DOHH2 (cell line): ENCODE results near the gene RPRD1B.

Experiments
- H3F3A ChIP-seq: fragments of 200-600 bp; sonication (generic), shearing (Covaris generic); 2 replicates; pipeline ENCODE4 v1.6.0; 2016; ENCODE audit warnings: antibody characterized with exemption, mild to moderate bottlenecking; ENCODE audit not compliant: control insufficient read depth, insufficient read depth
- H3K27ac ChIP-seq: fragments of 200-600 bp; sonication (generic); 2 replicates; pipeline ENCODE4 v1.5.1; 2014; ENCODE audit warnings: low read depth, mild to moderate bottlenecking, low read length, moderate library complexity
- H3K27me3 ChIP-seq: fragments of 200-600 bp; sonication (generic); 2 replicates; pipeline ENCODE4 v1.6.1; 2014; ENCODE audit warnings: mild to moderate bottlenecking, low read length, mixed read lengths; ENCODE audit not compliant: control insufficient read depth
- H3K36me3 ChIP-seq: fragments of 200-600 bp; sonication (generic); 2 replicates; pipeline ENCODE4 v1.6.1; 2014; ENCODE audit warnings: mild to moderate bottlenecking, low read length, moderate library complexity, mixed read lengths; ENCODE audit not compliant: control insufficient read depth
- H3K4me1 ChIP-seq: fragments of 200-600 bp; sonication (generic); 2 replicates; pipeline ENCODE4 v1.6.1; 2014; ENCODE audit warnings: mild to moderate bottlenecking, low read length, mixed read lengths; ENCODE audit not compliant: control insufficient read depth
- H3K4me2 ChIP-seq: fragments of 200-600 bp; sonication (generic); 2 replicates; pipeline ENCODE4 v1.6.0; 2014; ENCODE audit warnings: mild to moderate bottlenecking, low read length, moderate library complexity
- H3K4me3 ChIP-seq: fragments of 200-600 bp; sonication (generic); 2 replicates; pipeline ENCODE4 v1.5.1; 2014; ENCODE audit warnings: mild to moderate bottlenecking, low read length, mixed read lengths
- H3K79me2 ChIP-seq: fragments of 200-600 bp; sonication (generic); 2 replicates; pipeline ENCODE4 v1.6.1; 2014; ENCODE audit warnings: mild to moderate bottlenecking, low read length, mixed read lengths; ENCODE audit not compliant: control insufficient read depth
- H3K9me2 ChIP-seq: fragments of 200-600 bp; sonication (generic); replicated peaks from 2 replicates; pipeline ENCODE4 v1.6.1; 2014; ENCODE audit warnings: mild to moderate bottlenecking, low read length, mixed read lengths; ENCODE audit not compliant: control insufficient read depth
- H3K9me3 ChIP-seq: fragments of 200-600 bp; sonication (generic); 2 replicates; pipeline ENCODE4 v1.6.1; 2014; ENCODE audit warnings: antibody characterized with exemption, low read length, mixed read lengths; ENCODE audit not compliant: control insufficient read depth, insufficient read depth
- H4K20me1 ChIP-seq: fragments of 200-600 bp; sonication (generic); 2 replicates; pipeline ENCODE4 v1.6.0; 2014; ENCODE audit warnings: low read depth, mild to moderate bottlenecking, antibody characterized with exemption, low read length, moderate library complexity; ENCODE audit not compliant: control insufficient read depth, insufficient read depth
- CTCF ChIP-seq: fragments of 200-600 bp; sonication (generic); IDR thresholded peaks from one replicate; pipeline ENCODE4 v1.5.1; 2014; ENCODE audit warnings: antibody characterized with exemption, mild to moderate bottlenecking, low read depth, low read length; ENCODE audit not compliant: poor library complexity, severe bottlenecking
- EZH2phosphoT487 ChIP-seq: fragments of 200-600 bp; sonication (generic); IDR thresholded peaks from 2 replicates; pipeline ENCODE4 v1.6.1; 2017; ENCODE audit warnings: borderline replicate concordance, mild to moderate bottlenecking, antibody characterized with exemption, low read length, moderate library complexity, mixed read lengths

The RPRD1B gene

GRCh38 chr20:38079353-38079752 lies 45.8 kb downstream of the RPRD1B start:
- Histone ChIP-seq H3K79me2 (peaks cover 59% of the 10 kb centered on the region), H3F3A (no peaks in the 10 kb centered on the region), H3K36me3 (peaks cover 73% of the 10 kb centered on the region), H3K9me3 (no peaks in the 10 kb centered on the region), H3K27me3 (no peaks in the 10 kb centered on the region), H3K4me2 (no peak overlapping the region), H3K4me3 (no peak overlapping the region), H3K4me1 (peaks cover 17% of the 10 kb centered on the region), H4K20me1 (no peaks in the 10 kb centered on the region), H3K9me2 (no peaks in the 10 kb centered on the region), H3K27ac (no peak overlapping the region)
- TF ChIP-seq CTCF (no peak), EZH2phosphoT487 (no peak)

GRCh38 chr20:38081575-38081974 lies 48.0 kb downstream of the RPRD1B start:
- Histone ChIP-seq H3K36me3 (peaks cover 73% of the 10 kb centered on the region), H3K27ac (no peak overlapping the region), H4K20me1 (no peaks in the 10 kb centered on the region), H3K4me3 (no peak overlapping the region), H3K4me2 (no peak overlapping the region), H3K27me3 (no peaks in the 10 kb centered on the region), H3K9me3 (no peaks in the 10 kb centered on the region), H3K4me1 (no peaks in the 10 kb centered on the region), H3F3A (no peaks in the 10 kb centered on the region), H3K9me2 (no peaks in the 10 kb centered on the region), H3K79me2 (peaks cover 44% of the 10 kb centered on the region)
- TF ChIP-seq EZH2phosphoT487: no peak
- TF ChIP-seq CTCF: no peak

- Histone ChIP-seq H4K20me1 (no peaks in the 10 kb centered on the region), H3K9me3 (no peaks in the 10 kb centered on the region), H3K79me2 (peaks cover 39% of the 10 kb centered on the region), H3K4me3 (no peak overlapping the region), H3K27me3 (no peaks in the 10 kb centered on the region), H3K4me1 (no peaks in the 10 kb centered on the region), H3F3A (no peaks in the 10 kb centered on the region), H3K36me3 (peaks cover 73% of the 10 kb centered on the region), H3K4me2 (no peak overlapping the region), H3K9me2 (no peaks in the 10 kb centered on the region), H3K27ac (no peak overlapping the region)
- TF ChIP-seq EZH2phosphoT487 (no peak), CTCF (no peak)
Measured at GRCh38 chr20:38082894-38083293, 49.3 kb downstream of the RPRD1B start.
